ENCODE data around the gene STXBP5L.
"Not testable (repeated sequence)": the region's sequence is repeated elsewhere in the genome, so short reads cannot be mapped to it uniquely, and the experiment has no call there.

STXBP5L gene

GRCh38 chr3:121430664-121431215, 522.7 kb downstream of the STXBP5L start:
- no peak for DNase-seq (ENCODE audit: low read depth in 3 of 3)

GRCh38 chr3:121431726-121432517, 523.9 kb downstream of the STXBP5L start:
- peak in 2 of 3 experiments; percentile 10 to 46 for DNase-seq (ENCODE audit: low read depth in 3 of 3)

GRCh38 chr3:121436074-121436473, 528.1 kb downstream of the STXBP5L start:
- no peak for DNase-seq (ENCODE audit: low read depth in 3 of 3)

- DNase-seq (ENCODE audit: low read depth in 3 of 3), result no peak
These were observed 528.6 kb downstream of the STXBP5L start for GRCh38 chr3:121436641-121437040.

- DNase-seq (ENCODE audit: low read depth in 3 of 3), result no peak
These were observed 535.5 kb downstream of the STXBP5L start for GRCh38 chr3:121443456-121443855.

GRCh38 chr3:121451752-121452151, 543.7 kb downstream of the STXBP5L start:
- DNase-seq (ENCODE audit: low read depth in 3 of 3), result not testable (repeated sequence)

- no peak for DNase-seq (ENCODE audit: low read depth in 3 of 3)
These were observed 554.6 kb downstream of the STXBP5L start for GRCh38 chr3:121462565-121462964.

- DNase-seq (ENCODE audit: low read depth in 3 of 3), result no peak
These were observed 555.7 kb downstream of the STXBP5L start for GRCh38 chr3:121463745-121464144.

GRCh38 chr3:121467085-121467484, 559.1 kb downstream of the STXBP5L start:
- no peak for DNase-seq (ENCODE audit: low read depth in 3 of 3)

GRCh38 chr3:121473001-121473400, 565.0 kb downstream of the STXBP5L start:
- DNase-seq (ENCODE audit: low read depth in 3 of 3), result no peak
